PC-3 (cell line): ENCODE data around the gene BRIP1.

Experiments
- EZH2 ChIP-seq: fragments of 300-600 bp; sonication (generic); IDR thresholded peaks from one replicate; pipeline ENCODE4 v1.6.1; 2017; ENCODE audit warnings: antibody characterized with exemption, mild to moderate bottlenecking, low read length; ENCODE audit not compliant: unreplicated experiment
- TF ChIP-seq, protein P1 (sequence below): fragments of 300-600 bp; sonication (generic); conservative IDR thresholded peaks from 2 replicates; pipeline ENCODE4 v1.5.1; 2017; ENCODE audit warnings: antibody characterized with exemption, low read depth, mild to moderate bottlenecking, low read length

DNA sequence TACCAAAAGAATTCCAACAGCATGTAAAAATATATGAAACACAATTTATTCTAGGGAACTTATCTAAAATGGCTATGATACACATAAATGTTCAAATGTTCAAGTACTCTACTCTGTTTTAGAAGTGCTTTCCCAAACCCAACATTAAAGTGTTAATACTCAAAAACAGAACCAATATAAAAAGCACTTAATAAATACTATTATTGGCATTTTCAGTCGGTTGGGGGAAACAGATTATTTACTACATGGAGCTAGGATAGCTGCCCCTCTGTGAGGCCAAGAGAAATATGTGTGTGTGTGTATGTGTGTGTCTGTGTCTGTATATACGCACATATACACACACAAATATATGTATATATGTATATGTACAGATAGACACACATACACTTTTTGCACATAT, 32.1 kb upstream of the BRIP1 start:
- TF ChIP-seq, protein P1, sequence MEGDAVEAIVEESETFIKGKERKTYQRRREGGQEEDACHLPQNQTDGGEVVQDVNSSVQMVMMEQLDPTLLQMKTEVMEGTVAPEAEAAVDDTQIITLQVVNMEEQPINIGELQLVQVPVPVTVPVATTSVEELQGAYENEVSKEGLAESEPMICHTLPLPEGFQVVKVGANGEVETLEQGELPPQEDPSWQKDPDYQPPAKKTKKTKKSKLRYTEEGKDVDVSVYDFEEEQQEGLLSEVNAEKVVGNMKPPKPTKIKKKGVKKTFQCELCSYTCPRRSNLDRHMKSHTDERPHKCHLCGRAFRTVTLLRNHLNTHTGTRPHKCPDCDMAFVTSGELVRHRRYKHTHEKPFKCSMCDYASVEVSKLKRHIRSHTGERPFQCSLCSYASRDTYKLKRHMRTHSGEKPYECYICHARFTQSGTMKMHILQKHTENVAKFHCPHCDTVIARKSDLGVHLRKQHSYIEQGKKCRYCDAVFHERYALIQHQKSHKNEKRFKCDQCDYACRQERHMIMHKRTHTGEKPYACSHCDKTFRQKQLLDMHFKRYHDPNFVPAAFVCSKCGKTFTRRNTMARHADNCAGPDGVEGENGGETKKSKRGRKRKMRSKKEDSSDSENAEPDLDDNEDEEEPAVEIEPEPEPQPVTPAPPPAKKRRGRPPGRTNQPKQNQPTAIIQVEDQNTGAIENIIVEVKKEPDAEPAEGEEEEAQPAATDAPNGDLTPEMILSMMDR = no peak
- no peak for TF ChIP-seq EZH2
